Adrenal gland (tissue), 12 donors: Measurements from ENCODE around the gene CYP39A1. TPM values are rescaled to one million over a fixed set of nuclear protein-coding genes. Genes with fewer than 3 reads are reported as not detected.
A peak's percentile ranks its signal among the peaks of the same experiment; 100 is the strongest.

Experiments
- DNase-seq, 7 donors: peaks; one replicate each; pipeline ENCODE4 v3.0.0-alpha.2; 2019 to 2020
- H3K27ac ChIP-seq, 5 donors: fragments of 200-600 bp; sonication (generic) in 4 of 5; 1 replicate in 3 of 5; 2 replicates in 2 of 5; pipeline versions ENCODE4 v1.5.1 to v1.8.0; 2016 to 2020; ENCODE audit warnings: mild to moderate bottlenecking in 1 of 5
- H3K27me3 ChIP-seq: fragments of 200-600 bp; 2 replicates; pipeline ENCODE4 v1.8.0; 2021
- H3K36me3 ChIP-seq, 2 donors: fragments of 200-600 bp; replicated peaks in 1 of 2; 1 replicate in 1 of 2; 2 replicates in 1 of 2; pipeline versions ENCODE4 v1.5.1 to v1.8.0; 2018 to 2022
- H3K4me1 ChIP-seq, 2 donors: fragments of 200-600 bp; replicated peaks in 1 of 2; 1 replicate in 1 of 2; 2 replicates in 1 of 2; pipeline versions ENCODE4 v1.5.1 to v1.8.0; 2018 to 2021
- H3K4me3 ChIP-seq, 4 donors: fragments of 200-600 bp; sonication (generic) in 3 of 4; one replicate each; pipeline ENCODE4 v1.5.1; 2016 to 2018
- H3K9me3 ChIP-seq, 3 donors: fragments of 200-600 bp; sonication (generic) in 1 of 3; replicated peaks in 1 of 3; 1 replicate in 2 of 3; 2 replicates in 1 of 3; pipeline versions ENCODE4 v1.5.1 to v1.8.0; 2016 to 2021
- CTCF ChIP-seq, 6 experiments: fragments of 450-650 bp in 4 of 6; fragments of 200-600 bp in 2 of 6; sonication (generic) in 1 of 6; IDR thresholded peaks; 1 replicate in 5 of 6; 2 replicates in 1 of 6; pipeline versions ENCODE4 v1.5.1 to v1.8.0; 2016 to 2021; ENCODE audit warnings: antibody characterized with exemption in 6 of 6, mild to moderate bottlenecking in 2 of 6, moderate library complexity in 1 of 6
- POLR2A ChIP-seq, 2 donors: fragments of 450-650 bp; IDR thresholded peaks; one replicate each; pipeline ENCODE4 v1.6.1; 2017; ENCODE audit warnings: antibody characterized with exemption in 2 of 2, mild to moderate bottlenecking in 2 of 2, moderate library complexity in 1 of 2
- WGBS, 4 donors: extraction: QIAGEN DNeasy Blood & Tissue Kit in 2 of 4; methylation state at CpG; one replicate each; pipeline versions ENCODE4 v1.1.5 to v1.1.7; 2013 to 2017; 5-methylcytosine and 5-hydroxymethylcytosine counted together
- intact Hi-C, 2 donors: fragments of 100-400 bp; cut with DNase I; formaldehyde crosslinking; loops; one replicate each; pipeline versions ENCODE4 v1.14.1 to v1.15.0; 2022 to 2023
- polyA plus RNA-seq, 3 donors: library from polyadenylated mRNA; stranded (reverse); fragments of 200-250 nt in 2 of 3; fragments of 350-450 nt in 1 of 3; fragmentation: Illumina TruSeq in 1 of 3; extraction: RNeasy Lipid Tissue Mini Kit (QIAGEN cat#74804) in 1 of 3; gene quantifications; one replicate each; pipeline ENCODE4 v1.2.3, GENCODE V29; 2013 to 2014
- total RNA-seq, 9 donors: library from RNA; depleted of rRNA in 4 of 9; stranded (reverse); fragments of >200 nt in 4 of 9; fragments of 120-200 nt in 1 of 9; fragmentation: NEBNext Ultra II Directional in 1 of 9; extraction: Animal tissue kit (Norgen Biotek cat#: 25700) in 1 of 9; gene quantifications; one replicate each; pipeline versions ENCODE4 v1.1.0 to v1.2.4, GENCODE V29; 2013 to 2023
- donor health status: healthy with polysubstance abuse.
- donor health status: Bipolar disorder and iron deficiency.
- donor health status: DM: yes; HTN: yes; CAD: no.
- donor health status: DM: no; HTN: no; CAD: no.
- donor health status: DM: no; HTN: no; CAD: no.
- donor health status: DM: yes; HTN: yes; CAD: no.

CYP39A1 gene
- total and polyA plus RNA-seq, 12 donors, result 0.63 to 11.3 (median 4.2) TPM

GRCh38 chr6:46612645-46613044 lies 40.0 kb downstream of the CYP39A1 start:
- Histone ChIP-seq H3K4me1 (peaks cover 0 to 6% of the 10 kb centered on the region in 2 donors), H3K4me3 (no peak overlapping the region), H3K36me3 (no peaks in the 10 kb centered on the region), H3K9me3 (no peaks in the 10 kb centered on the region), H3K27ac (no peak overlapping the region), H3K27me3 (no peaks in the 10 kb centered on the region)
- DNase-seq, result peak; percentile 35 to 78 (median 60)
- no peak for TF ChIP-seq POLR2A (IDR thresholded peaks at IDR 0.05)
- TF ChIP-seq CTCF (IDR thresholded peaks at IDR 0.05), result no peak
- intact Hi-C loops, result no loop called here
- 7 to 42% (median 25%) methylated on average over 2 of the region's 2 CpGs for WGBS, 4 donors

GRCh38 chr6:46610862-46611553 lies 41.6 kb downstream of the CYP39A1 start:
- Histone ChIP-seq H3K36me3 (no peaks in the 10 kb centered on the region), H3K4me3 (no peak overlapping the region), H3K27me3 (no peaks in the 10 kb centered on the region), H3K27ac (no peak overlapping the region), H3K9me3 (no peaks in the 10 kb centered on the region), H3K4me1 (peaks cover 0 to 6% of the 10 kb centered on the region in 2 donors)
- DNase-seq, result no peak
- 77 to 84% (median 80%) methylated on average over 3 of the region's 3 CpGs for WGBS, 4 donors
- no peak for TF ChIP-seq CTCF (IDR thresholded peaks at IDR 0.05)
- TF ChIP-seq POLR2A (IDR thresholded peaks at IDR 0.05), result no peak
- intact Hi-C loops, result no loop called here

GRCh38 chr6:46606338-46606737 lies 46.3 kb downstream of the CYP39A1 start:
- intact Hi-C loops, result no loop called here
- Histone ChIP-seq H3K27ac (no peak overlapping the region), H3K9me3 (no peaks in the 10 kb centered on the region), H3K4me1 (no peaks in the 10 kb centered on the region), H3K27me3 (no peaks in the 10 kb centered on the region), H3K36me3 (no peaks in the 10 kb centered on the region), H3K4me3 (no peak overlapping the region)
- WGBS, 4 donors, result 52 to 80% (median 75%) methylated on average over 3 of the region's 3 CpGs
- TF ChIP-seq POLR2A (IDR thresholded peaks at IDR 0.05), result no peak
- TF ChIP-seq CTCF (IDR thresholded peaks at IDR 0.05), result no peak
- no peak for DNase-seq

GRCh38 chr6:46605091-46605797 lies 47.4 kb downstream of the CYP39A1 start:
- no peaks in the 10 kb centered on the region for H3K4me1 ChIP-seq
- no peak overlapping the region for H3K4me3 ChIP-seq
- no peak overlapping the region for H3K27ac ChIP-seq
- H3K27me3 ChIP-seq, result no peaks in the 10 kb centered on the region
- intact Hi-C loops, result no loop called here
- 77 to 91% (median 85%) methylated on average over 3 of the region's 3 CpGs for WGBS, 4 donors
- H3K36me3 ChIP-seq, result no peaks in the 10 kb centered on the region
- H3K9me3 ChIP-seq, result no peaks in the 10 kb centered on the region
- TF ChIP-seq POLR2A (IDR thresholded peaks at IDR 0.05) (no peak), CTCF (IDR thresholded peaks at IDR 0.05) (no peak)
- no peak for DNase-seq
